ENCODE data around the gene NDRG2. TPM values are rescaled to one million over a fixed set of nuclear protein-coding genes. Genes with fewer than 3 reads are reported as not detected.
A peak's percentile ranks its signal among the peaks of the same experiment; 100 is the strongest.

Gene NDRG2
- total and polyA plus RNA-seq, 7 donors, result 328 to 2,087 (median 762) TPM

DNA sequence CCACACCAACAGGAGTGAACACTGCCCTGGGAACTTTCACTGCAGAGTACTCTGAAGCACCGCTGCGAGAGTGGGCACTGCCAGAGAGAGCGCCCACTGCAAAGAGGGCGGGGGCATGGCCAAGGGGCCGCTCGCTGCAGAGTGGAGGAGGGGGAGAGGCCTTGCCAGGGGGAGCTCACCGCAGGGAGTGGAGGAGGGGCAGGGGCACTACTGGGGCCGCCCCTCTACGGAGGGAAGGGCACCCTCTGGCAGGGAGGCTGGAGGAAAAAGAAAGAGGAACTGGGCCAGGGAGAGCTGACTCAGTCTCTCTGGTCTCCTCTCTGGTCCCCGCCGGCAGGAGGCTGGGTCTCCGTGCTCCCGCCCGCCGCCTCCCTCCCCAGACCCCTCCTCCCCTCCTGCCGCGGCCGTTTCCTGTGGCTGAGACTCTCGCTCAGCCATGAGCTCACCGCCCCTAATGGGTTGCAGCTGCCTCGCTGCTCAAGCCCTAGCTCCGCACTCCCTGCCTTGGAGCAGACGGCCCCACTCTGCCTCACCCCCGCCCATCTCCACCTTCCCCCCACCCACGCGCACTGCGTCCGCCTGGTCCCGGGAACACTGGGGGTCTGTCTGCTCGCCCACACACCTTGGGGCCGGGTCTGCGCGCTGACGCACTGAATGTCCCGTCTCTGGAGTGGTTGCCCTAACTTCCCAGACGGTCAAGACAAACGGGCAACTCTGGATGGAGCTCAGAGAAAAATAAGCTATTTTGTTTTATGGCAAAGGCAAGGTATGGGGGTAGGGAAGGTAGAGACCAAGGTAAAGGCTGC, 46.6 kb upstream of the NDRG2 start:
- peak; percentile 88 to 90 for DNase-seq
- peaks cover 4 to 37% of the 10 kb centered on the region in 2 donors for H3K36me3 ChIP-seq (ENCODE audit: insufficient read depth in 1 of 2, low read depth in 1 of 2)
- 11 to 21% (median 11%) methylated on average over 23 to 37 of the region's 37 CpGs for WGBS, 3 donors
- H3K4me3 ChIP-seq, result peak overlapping the region; percentile 83
- TF ChIP-seq, protein P1, sequence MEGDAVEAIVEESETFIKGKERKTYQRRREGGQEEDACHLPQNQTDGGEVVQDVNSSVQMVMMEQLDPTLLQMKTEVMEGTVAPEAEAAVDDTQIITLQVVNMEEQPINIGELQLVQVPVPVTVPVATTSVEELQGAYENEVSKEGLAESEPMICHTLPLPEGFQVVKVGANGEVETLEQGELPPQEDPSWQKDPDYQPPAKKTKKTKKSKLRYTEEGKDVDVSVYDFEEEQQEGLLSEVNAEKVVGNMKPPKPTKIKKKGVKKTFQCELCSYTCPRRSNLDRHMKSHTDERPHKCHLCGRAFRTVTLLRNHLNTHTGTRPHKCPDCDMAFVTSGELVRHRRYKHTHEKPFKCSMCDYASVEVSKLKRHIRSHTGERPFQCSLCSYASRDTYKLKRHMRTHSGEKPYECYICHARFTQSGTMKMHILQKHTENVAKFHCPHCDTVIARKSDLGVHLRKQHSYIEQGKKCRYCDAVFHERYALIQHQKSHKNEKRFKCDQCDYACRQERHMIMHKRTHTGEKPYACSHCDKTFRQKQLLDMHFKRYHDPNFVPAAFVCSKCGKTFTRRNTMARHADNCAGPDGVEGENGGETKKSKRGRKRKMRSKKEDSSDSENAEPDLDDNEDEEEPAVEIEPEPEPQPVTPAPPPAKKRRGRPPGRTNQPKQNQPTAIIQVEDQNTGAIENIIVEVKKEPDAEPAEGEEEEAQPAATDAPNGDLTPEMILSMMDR (IDR thresholded peaks at IDR 0.05), result peak; percentile 6
- intact Hi-C loops (cut with DNase I), result loop anchor here in 1 of 2 donors (2.0 kb wide), 1 partner anchor 17 kb away; no protein-coding TSS in a partner anchor
- peaks cover 18% of the 10 kb centered on the region for H3K4me1 ChIP-seq
- peak overlapping the region; percentile 84 for H3K27ac ChIP-seq
- no peaks in the 10 kb centered on the region for H3K9me3 ChIP-seq
- peak; percentile 60 to 77 (median 62) for ATAC-seq
- no peaks in the 10 kb centered on the region for H3K27me3 ChIP-seq (ENCODE audit: insufficient read depth in 3 of 3, low read length in 2 of 3)

DNA sequence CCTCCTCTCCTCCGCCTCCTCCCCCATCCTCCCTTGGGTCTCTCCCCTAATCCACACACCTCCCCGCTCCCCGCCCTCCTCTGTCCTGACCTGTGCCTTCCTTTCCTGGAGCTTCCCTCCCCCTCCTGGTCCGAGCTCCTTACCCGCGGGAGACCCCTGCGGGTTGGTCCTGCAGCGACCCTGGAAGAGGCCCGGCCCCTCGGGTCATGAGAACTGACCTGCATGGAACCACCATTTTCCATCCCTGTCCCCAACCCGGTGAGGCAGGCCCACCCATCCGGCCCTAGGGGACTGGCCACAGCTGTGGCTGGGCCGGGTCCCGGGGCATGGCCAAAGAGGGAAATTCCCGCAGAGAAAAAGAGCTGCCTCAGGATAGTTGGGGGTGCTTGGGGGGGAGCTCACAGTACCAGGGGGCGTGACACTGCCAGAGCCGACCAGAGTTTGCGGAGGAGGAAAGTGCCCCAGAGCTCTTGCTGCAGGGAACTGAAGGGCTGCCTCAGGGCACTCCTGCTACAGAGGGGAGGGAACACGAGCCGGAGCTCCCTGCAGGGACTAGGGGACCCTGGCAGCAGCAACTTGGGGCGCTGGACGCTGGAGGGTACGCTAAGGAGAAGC, 45.9 kb upstream of the NDRG2 start:
- no peaks in the 10 kb centered on the region for H3K9me3 ChIP-seq
- intact Hi-C loops (cut with DNase I), result loop anchor here in 1 of 2 donors (1.0 kb wide), 1 partner anchor 34 kb away; no protein-coding TSS in a partner anchor
- 0 to 1% (median 1%) methylated on average over 22 to 23 of the region's 23 CpGs for WGBS, 3 donors
- TF ChIP-seq, protein P1 (IDR thresholded peaks at IDR 0.05), result no peak
- peak overlapping the region; percentile 83 for H3K4me3 ChIP-seq
- peak overlapping the region; percentile 84 for H3K27ac ChIP-seq
- DNase-seq (peak; percentile 44 to 66), ATAC-seq (peak; percentile 12 to 41 (median 38))
- peaks cover 18% of the 10 kb centered on the region for H3K4me1 ChIP-seq
- H3K36me3 ChIP-seq (ENCODE audit: insufficient read depth in 1 of 2, low read depth in 1 of 2), result peaks cover under 1 to 30% of the 10 kb centered on the region in 2 donors
- no peaks in the 10 kb centered on the region for H3K27me3 ChIP-seq (ENCODE audit: insufficient read depth in 3 of 3, low read length in 2 of 3)

DNA sequence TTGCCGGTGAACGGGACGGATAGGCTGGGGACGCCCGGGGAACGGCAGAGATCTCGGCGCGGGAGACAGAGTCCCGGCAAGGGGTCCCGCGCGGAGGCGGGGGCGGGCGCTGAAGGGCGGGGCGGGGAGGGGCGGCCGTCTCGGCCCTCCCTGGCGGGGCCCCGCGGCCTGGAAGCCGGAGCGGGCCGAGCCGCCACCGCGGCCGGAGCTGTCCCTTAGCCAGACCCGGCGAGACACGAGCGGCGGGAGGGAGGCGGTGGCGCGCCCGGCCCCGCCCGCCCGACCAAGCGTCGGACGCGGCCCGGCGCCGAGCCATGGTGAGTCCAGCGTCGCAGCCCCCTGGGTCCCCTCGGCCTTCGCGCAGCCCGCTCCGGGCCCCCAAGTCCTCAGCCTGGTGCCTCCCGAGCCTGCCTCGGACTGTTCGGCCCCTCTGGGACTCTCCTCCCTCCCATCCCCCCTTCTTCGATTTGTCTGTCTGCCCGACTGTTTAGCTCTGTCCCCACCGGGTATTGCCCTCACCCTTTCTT, 45.3 kb upstream of the NDRG2 start, which contains the start of gene ARHGEF40:
Gene ARHGEF40 (plus strand): TSS at position 222 of the 527 bp plus-strand sequence. CDS start 93 bp downstream, at position 315.
- intact Hi-C loops (cut with DNase I), result loop anchor here in 1 of 2 donors (1.0 kb wide), 1 partner anchor 34 kb away; no protein-coding TSS in a partner anchor

DNA sequence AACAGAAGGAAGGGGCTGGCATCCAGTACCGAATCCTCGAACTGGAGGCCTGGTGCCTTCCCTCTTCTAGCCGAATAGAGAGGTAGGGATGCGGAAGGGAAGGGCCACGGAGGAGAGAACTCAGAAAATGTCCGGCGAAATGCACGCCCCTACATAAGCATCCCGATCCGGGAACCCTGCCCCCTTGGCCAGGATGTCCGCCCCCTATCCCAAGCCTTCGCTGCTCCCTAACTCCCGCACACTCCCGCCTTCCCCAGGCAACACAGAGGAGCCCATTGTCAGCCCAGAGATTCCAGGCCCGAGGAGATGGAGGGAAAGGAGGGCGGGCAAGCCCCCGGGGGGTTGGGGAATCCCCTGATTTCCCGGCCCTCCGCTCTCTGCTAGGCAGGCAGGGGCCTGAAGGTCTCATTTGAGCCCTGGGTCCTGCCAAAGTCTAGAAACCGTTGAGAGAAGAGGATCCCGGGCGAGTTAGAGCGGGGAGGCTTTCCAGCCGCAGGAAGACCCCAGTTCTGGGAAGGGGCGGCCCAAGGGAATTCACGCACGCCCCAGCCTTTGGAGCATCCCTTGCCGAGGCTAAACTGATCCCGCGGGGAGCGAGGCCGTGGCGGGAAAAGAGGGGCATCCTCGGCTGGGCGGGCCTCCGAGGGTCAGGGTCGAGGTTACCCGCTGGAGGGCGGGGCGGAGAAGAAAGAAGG, 44.7 kb upstream of the NDRG2 start:
- TF ChIP-seq, protein P1 (IDR thresholded peaks at IDR 0.05), result no peak
- no peaks in the 10 kb centered on the region for H3K9me3 ChIP-seq
- peak overlapping the region; percentile 83 for H3K4me3 ChIP-seq
- 1 to 7% (median 1%) methylated on average over 37 to 40 of the region's 40 CpGs for WGBS, 3 donors
- peak overlapping the region; percentile 84 for H3K27ac ChIP-seq
- intact Hi-C loops (cut with DNase I), result loop anchor here (1.0 to 5.0 kb wide), 2 partner anchors 33 to 35 kb away; partner anchors contain the start of gene TMEM253 (in 1 of the 2)
- peaks cover 0 to 18% of the 10 kb centered on the region in 2 donors for H3K36me3 ChIP-seq (ENCODE audit: insufficient read depth in 1 of 2, low read depth in 1 of 2)
- peak in 1 of 2 donors; percentile 47 for DNase-seq
- ATAC-seq, result peak in 2 of 4 donors; percentile 10 to 34
- peaks cover 18% of the 10 kb centered on the region for H3K4me1 ChIP-seq
- H3K27me3 ChIP-seq (ENCODE audit: insufficient read depth in 3 of 3, low read length in 2 of 3), result no peaks in the 10 kb centered on the region

More for the DNA sequence above, 45.3 kb upstream of the NDRG2 start, which contains the start of gene ARHGEF40:
- 0% methylated on average over 22 to 63 of the region's 63 CpGs for WGBS, 3 donors
- ATAC-seq, result peak; percentile 77 to 85 (median 82)
- peak; percentile 75 to 86 for DNase-seq
- Histone ChIP-seq H3K27me3 (ENCODE audit: insufficient read depth in 3 of 3, low read length in 2 of 3) (no peaks in the 10 kb centered on the region), H3K9me3 (no peaks in the 10 kb centered on the region), H3K4me3 (peak within 1 kb of the TSS; percentile 83), H3K27ac (peak within 1 kb of the TSS; percentile 84), H3K4me1 (peaks cover 18% of the 10 kb centered on the region), H3K36me3 (ENCODE audit: insufficient read depth in 1 of 2, low read depth in 1 of 2) (peaks cover 0 to 24% of the 10 kb centered on the region in 2 donors)
- TF ChIP-seq, protein P1 (IDR thresholded peaks at IDR 0.05), result no peak

All from psoas muscle (tissue), 8 donors.